Karpas-422 (cell line): ENCODE measurements around the gene CBFA2T2. TPM values are rescaled to one million over a fixed set of nuclear protein-coding genes. Genes with fewer than 3 reads are reported as not detected.
"Not testable (repeated sequence)": the region's sequence is repeated elsewhere in the genome, so short reads cannot be mapped to it uniquely, and the experiment has no call there.

ENCODE experiments used
- DNase-seq: peaks from one replicate; pipeline ENCODE4 v3.0.0-alpha.2; 2015
- H2AFZ ChIP-seq: fragments of 200-600 bp; sonication (generic); 2 replicates; pipeline ENCODE4 v1.6.1; 2014; ENCODE audit warnings: antibody characterized with exemption, low read length, mixed read lengths
- H3K27ac ChIP-seq: fragments of 200-600 bp; sonication (generic); 2 replicates; pipeline ENCODE4 v1.5.1; 2014; ENCODE audit warnings: mild to moderate bottlenecking, low read length, moderate library complexity
- H3K27me3 ChIP-seq: fragments of 200-600 bp; sonication (generic); 2 replicates; pipeline ENCODE4 v1.6.1; 2014; ENCODE audit warnings: low read length, mixed read lengths
- H3K36me3 ChIP-seq: fragments of 200-600 bp; sonication (generic); 2 replicates; pipeline ENCODE4 v1.6.1; 2014; ENCODE audit warnings: low read length, mixed read lengths; ENCODE audit not compliant: insufficient read depth
- H3K4me1 ChIP-seq: fragments of 200-600 bp; sonication (generic); 2 replicates; pipeline ENCODE4 v1.6.1; 2014; ENCODE audit warnings: mild to moderate bottlenecking, low read length, mixed read lengths
- H3K4me2 ChIP-seq: fragments of 200-600 bp; sonication (generic); 2 replicates; pipeline ENCODE4 v1.6.1; 2014; ENCODE audit warnings: low read length, low read depth, mild to moderate bottlenecking; ENCODE audit not compliant: poor library complexity, severe bottlenecking
- H3K4me3 ChIP-seq: fragments of 200-600 bp; sonication (generic); 2 replicates; pipeline ENCODE4 v1.5.1; 2014; ENCODE audit warnings: mild to moderate bottlenecking, antibody characterized with exemption, low read length, mixed read lengths
- H3K79me2 ChIP-seq: fragments of 200-600 bp; sonication (generic); 2 replicates; pipeline ENCODE4 v1.6.1; 2014; ENCODE audit warnings: mild to moderate bottlenecking, low read length, mixed read lengths
- H3K9ac ChIP-seq: fragments of 200-600 bp; sonication (generic); 2 replicates; pipeline ENCODE4 v1.6.0; 2014; ENCODE audit warnings: low read length
- H3K9me2 ChIP-seq: fragments of 200-600 bp; sonication (generic), shearing (Covaris generic); replicated peaks from 2 replicates; pipeline ENCODE4 v1.6.0; 2014; ENCODE audit warnings: mild to moderate bottlenecking, low read length, moderate library complexity; ENCODE audit not compliant: insufficient read depth
- H3K9me3 ChIP-seq: fragments of 300-700, 200-600 bp; sonication (generic); 2 replicates; pipeline ENCODE4 v1.6.1; 2014; ENCODE audit warnings: low read length, mixed read lengths
- H4K20me1 ChIP-seq: fragments of 200-600 bp; sonication (generic); 2 replicates; pipeline ENCODE4 v1.6.1; 2014; ENCODE audit warnings: mild to moderate bottlenecking, antibody characterized with exemption, low read length, low read depth; ENCODE audit not compliant: insufficient read depth
- total RNA-seq: library from RNA; depleted of rRNA; stranded (reverse); fragments of >200 nt; shearing (Covaris generic); gene quantifications from 2 replicates; pipeline ENCODE4 v1.2.3, GENCODE V29; 2014; ENCODE audit warnings: low replicate concordance

The CBFA2T2 gene
- total RNA-seq, 1 experiment from 2014 or later: 54.8 TPM

DNA sequence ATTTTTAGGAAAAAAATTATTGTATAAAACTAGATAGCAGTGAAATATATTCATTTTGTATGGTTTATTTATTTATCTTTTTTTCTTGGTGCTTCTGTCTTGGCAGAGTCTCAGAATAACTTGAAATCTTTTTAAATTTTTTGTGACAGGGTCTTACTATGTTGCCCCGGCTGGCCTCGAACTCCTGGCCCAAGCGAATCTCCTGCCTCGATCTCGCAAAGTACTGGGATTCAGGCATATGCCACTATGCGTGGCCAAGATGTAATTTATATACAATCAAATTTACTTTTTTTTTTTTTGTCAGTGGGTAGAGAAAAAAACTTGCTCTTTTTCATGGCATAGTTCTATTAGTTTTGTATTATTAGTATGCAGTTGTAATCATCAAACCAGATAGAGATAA lies 13.7 kb downstream of the CBFA2T2 start:
- Histone ChIP-seq H2AFZ (no peak overlapping the region), H3K27me3 (no peaks in the 10 kb centered on the region), H3K9me3 (no peaks in the 10 kb centered on the region), H4K20me1 (peaks cover 16% of the 10 kb centered on the region; the same call in 1 of the 2 replicates), H3K79me2 (peaks cover 100% of the 10 kb centered on the region), H3K27ac (peak overlapping the region; percentile 59), H3K4me3 (no peak overlapping the region), H3K4me1 (peaks cover 61% of the 10 kb centered on the region), H3K9ac (no peak overlapping the region), H3K36me3 (peaks cover 36% of the 10 kb centered on the region), H3K9me2 (no peaks in the 10 kb centered on the region), H3K4me2 (peak overlapping the region; percentile 24)
- no peak for DNase-seq

DNA sequence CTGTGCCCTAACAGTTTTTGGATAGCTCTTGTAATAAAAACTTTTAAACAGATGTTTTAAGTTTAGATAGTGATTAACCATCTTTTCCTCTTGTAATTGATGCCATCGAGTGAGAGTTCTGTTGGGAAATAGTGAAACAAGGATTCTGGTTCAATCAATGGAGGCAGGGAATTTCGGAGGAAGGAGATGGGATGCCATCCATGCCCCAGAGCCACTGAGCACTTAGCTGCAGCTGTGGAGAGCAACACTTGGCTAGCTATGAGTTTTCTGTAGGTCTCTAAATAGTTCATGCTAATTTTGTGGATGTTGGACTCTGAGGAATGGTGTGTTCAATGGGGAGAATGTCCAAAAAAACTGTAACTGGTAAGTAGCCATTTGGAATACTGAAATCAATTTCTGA lies 16.7 kb downstream of the CBFA2T2 start:
- peaks cover 99% of the 10 kb centered on the region for H3K79me2 ChIP-seq
- peaks cover 41% of the 10 kb centered on the region for H3K36me3 ChIP-seq
- H4K20me1 ChIP-seq: peaks cover 5% of the 10 kb centered on the region; the same call in 1 of the 2 replicates
- no peaks in the 10 kb centered on the region for H3K9me3 ChIP-seq
- peak overlapping the region; percentile 45 for H3K27ac ChIP-seq
- no peak overlapping the region for H2AFZ ChIP-seq
- H3K9ac ChIP-seq: no peak overlapping the region
- no peak overlapping the region for H3K4me3 ChIP-seq
- no peaks in the 10 kb centered on the region for H3K9me2 ChIP-seq
- no peak overlapping the region for H3K4me2 ChIP-seq
- H3K4me1 ChIP-seq: peaks cover 37% of the 10 kb centered on the region
- no peaks in the 10 kb centered on the region for H3K27me3 ChIP-seq
- DNase-seq: no peak

DNA sequence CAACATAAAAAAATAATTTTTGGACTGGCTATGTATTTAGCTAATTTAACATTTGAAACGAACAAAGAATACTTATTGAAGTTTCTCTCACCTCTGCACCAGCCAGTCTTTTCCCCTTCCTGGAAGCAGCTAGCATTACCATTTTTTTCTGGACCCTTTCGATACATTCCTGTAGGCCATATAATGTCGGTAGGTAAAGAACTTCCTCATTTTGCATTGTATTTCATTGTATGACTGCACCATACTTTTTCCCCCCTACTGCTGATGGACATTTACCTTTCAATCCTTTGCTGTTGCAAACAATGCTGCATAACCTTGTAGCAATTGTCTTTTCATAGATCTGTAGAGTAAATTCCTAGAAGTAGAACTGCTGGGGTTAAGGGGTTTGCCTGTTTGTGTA lies 17.6 kb downstream of the CBFA2T2 start:
- Histone ChIP-seq H3K9me3 (no peaks in the 10 kb centered on the region), H3K36me3 (peaks cover 41% of the 10 kb centered on the region), H3K9me2 (no peaks in the 10 kb centered on the region), H3K4me1 (peaks cover 46% of the 10 kb centered on the region), H3K27me3 (no peaks in the 10 kb centered on the region), H2AFZ (no peak overlapping the region), H3K79me2 (peaks cover 99% of the 10 kb centered on the region), H4K20me1 (peaks cover 5% of the 10 kb centered on the region; the same call in 1 of the 2 replicates), H3K4me3 (no peak overlapping the region), H3K4me2 (no peak overlapping the region), H3K9ac (no peak overlapping the region), H3K27ac (peak overlapping the region; percentile 45; the same call in 1 of the 2 replicates)
- DNase-seq: no peak

DNA sequence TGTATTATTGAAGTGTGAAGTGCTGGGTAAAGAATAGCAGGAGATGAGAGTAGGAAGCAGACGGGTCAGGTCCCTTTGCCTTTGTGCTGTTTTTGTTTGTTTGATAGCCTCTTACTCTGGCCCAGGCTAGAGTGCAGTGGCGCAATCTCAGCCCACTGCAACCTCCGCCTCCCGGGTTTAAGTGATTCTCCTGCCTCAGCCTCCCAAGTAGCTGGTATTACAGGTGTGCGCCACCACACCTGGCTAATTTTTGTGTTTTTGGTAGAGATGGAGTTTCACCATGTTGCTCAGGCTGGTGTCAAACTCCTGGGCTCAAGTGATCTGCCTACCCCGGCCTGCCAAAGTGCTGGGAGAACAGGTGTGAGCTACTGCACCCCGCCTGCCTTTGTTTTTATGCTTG lies 18.1 kb downstream of the CBFA2T2 start:
- H3K79me2 ChIP-seq: peaks cover 99% of the 10 kb centered on the region
- H3K27ac ChIP-seq, DNase-seq: not testable (repeated sequence)

DNA sequence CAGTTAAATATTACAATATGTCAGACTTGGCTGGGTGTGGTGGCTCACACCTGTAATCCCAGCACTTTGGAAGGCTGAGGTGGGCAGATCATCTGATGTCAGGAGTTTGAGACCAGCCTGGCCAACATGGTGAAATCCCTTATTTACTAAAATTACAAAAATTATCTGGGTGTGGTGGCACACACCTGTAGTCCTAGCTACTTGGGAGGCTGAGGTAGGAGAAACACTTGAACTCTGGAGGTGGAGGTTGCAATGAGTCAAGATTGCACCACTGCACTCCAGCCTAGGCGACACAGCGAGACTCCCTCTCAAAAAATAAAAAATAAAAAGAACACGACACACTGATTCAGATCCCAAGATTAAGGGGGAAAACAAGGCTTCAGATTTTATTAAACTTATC lies 19.2 kb downstream of the CBFA2T2 start:
- H3K9me3 ChIP-seq, DNase-seq, H3K4me2 ChIP-seq, H2AFZ ChIP-seq, H3K9ac ChIP-seq, H3K27ac ChIP-seq, H3K9me2 ChIP-seq, H3K4me3 ChIP-seq, H3K27me3 ChIP-seq: not testable (repeated sequence)
- peaks cover 38% of the 10 kb centered on the region for H3K4me1 ChIP-seq
- H4K20me1 ChIP-seq: peaks cover 10% of the 10 kb centered on the region; the same call in 1 of the 2 replicates
- H3K36me3 ChIP-seq: peaks cover 36% of the 10 kb centered on the region
- peaks cover 97% of the 10 kb centered on the region for H3K79me2 ChIP-seq

More for the DNA sequence above, 18.1 kb downstream of the CBFA2T2 start:
- not testable (repeated sequence) for H3K9me3 ChIP-seq, H3K9me2 ChIP-seq, H3K4me2 ChIP-seq, H3K9ac ChIP-seq, H2AFZ ChIP-seq, H3K4me3 ChIP-seq, H4K20me1 ChIP-seq, H3K27me3 ChIP-seq
- Histone ChIP-seq H3K36me3 (peaks cover 41% of the 10 kb centered on the region), H3K4me1 (peaks cover 47% of the 10 kb centered on the region)

DNA sequence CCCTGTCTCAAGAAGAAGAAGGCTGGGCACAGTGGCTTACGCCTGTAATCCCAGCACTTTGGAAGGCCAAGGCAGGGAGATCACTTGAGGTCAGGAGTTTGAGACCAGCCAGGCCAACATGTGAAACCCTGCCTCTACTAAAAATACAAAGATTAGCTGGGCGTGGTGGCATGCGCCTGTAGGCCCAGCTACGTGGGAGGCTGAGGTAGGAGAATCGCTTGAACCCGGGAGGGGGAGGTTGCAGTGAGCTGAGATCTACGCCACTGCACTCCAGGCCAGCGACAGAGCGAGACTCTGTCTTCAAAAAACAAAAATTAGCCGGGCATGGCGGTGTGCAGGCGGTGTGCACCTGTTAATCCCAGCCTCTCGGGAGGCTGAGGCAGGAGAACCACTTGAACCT lies 22.0 kb downstream of the CBFA2T2 start:
- not testable (repeated sequence) for H3K4me3 ChIP-seq, DNase-seq, H3K4me2 ChIP-seq, H3K9me2 ChIP-seq, H3K27me3 ChIP-seq, H3K9me3 ChIP-seq, H2AFZ ChIP-seq, H3K9ac ChIP-seq
- Histone ChIP-seq H3K27ac (peak overlapping the region; percentile 49; the same call in 1 of the 2 replicates), H4K20me1 (peaks cover 14% of the 10 kb centered on the region), H3K79me2 (peaks cover 97% of the 10 kb centered on the region), H3K4me1 (peaks cover 26% of the 10 kb centered on the region), H3K36me3 (peaks cover 22% of the 10 kb centered on the region)

DNA sequence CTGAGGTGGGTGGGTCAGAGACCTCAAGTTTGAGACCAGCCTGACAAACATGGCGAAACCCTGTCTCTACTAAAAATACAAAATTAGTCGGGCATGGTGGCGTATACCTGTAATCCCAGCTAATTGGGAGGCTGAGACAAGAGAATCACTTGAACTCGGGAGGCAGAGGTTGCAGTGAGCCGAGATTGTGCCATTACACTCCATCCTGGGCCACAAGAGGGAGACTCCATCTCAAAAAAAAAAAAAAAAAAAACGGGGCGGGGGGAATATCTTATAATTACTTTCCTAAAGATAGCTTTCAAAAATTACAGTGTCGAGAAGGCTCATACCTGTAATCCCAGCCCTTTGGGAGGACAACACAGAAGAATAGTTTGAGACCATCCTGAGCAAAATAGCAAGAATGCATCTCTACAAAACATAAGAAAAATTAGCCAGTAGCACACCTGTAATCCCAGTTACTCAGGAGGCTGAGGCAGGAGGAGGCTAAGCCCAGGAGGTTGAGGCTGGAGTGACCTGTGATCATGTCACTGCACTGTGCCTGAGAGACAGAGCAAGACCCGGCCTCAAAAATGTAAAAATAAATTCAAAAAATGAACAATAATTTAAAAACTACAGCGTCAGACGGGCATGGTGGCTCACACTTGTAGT lies 25.8 kb downstream of the CBFA2T2 start:
- Histone ChIP-seq H2AFZ (no peak overlapping the region), H3K9me2 (no peaks in the 10 kb centered on the region), H3K27me3 (no peaks in the 10 kb centered on the region), H3K79me2 (peaks cover 97% of the 10 kb centered on the region), H3K4me2 (no peak overlapping the region), H3K4me1 (peaks cover 37% of the 10 kb centered on the region), H3K36me3 (0 out of 2 replicates have a peak, but pooled peaks cover 3% of the 10 kb centered on the region), H3K9me3 (no peaks in the 10 kb centered on the region), H4K20me1 (peaks cover 14% of the 10 kb centered on the region), H3K4me3 (no peak overlapping the region), H3K27ac (peak overlapping the region; percentile 57), H3K9ac (no peak overlapping the region)
- DNase-seq: peak; percentile 55

DNA sequence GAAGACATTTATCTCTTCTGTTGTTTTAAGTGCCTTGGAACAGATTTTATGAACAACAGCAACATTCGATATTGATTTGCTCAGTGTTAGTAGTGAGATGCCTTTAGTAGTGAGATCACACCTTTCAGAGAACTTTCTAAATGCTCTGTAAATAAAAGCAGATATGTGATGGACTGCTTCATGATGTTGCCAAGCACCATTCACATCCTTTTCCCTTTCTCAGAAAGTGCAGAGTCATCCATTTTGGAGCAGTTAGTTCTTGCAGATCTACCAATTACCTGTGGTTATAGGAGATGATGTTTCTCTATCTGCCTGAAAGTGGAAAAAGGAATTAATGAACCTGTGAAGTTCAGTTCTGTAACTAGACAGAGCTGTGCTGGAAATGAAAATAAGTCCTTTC lies 27.0 kb downstream of the CBFA2T2 start:
- peaks cover 14% of the 10 kb centered on the region for H4K20me1 ChIP-seq
- H3K4me3 ChIP-seq: no peak overlapping the region
- H3K9ac ChIP-seq: no peak overlapping the region
- H3K79me2 ChIP-seq: peaks cover 99% of the 10 kb centered on the region
- peak overlapping the region; percentile 55 for H3K27ac ChIP-seq
- no peaks in the 10 kb centered on the region for H3K9me3 ChIP-seq
- H3K4me1 ChIP-seq: peaks cover 40% of the 10 kb centered on the region
- H2AFZ ChIP-seq: no peak overlapping the region
- no peaks in the 10 kb centered on the region for H3K9me2 ChIP-seq
- no peak for DNase-seq
- H3K36me3 ChIP-seq: 0 out of 2 replicates have a peak, but pooled peaks cover 3% of the 10 kb centered on the region
- no peak overlapping the region for H3K4me2 ChIP-seq
- H3K27me3 ChIP-seq: no peaks in the 10 kb centered on the region
